ENCODE data around the gene MRPS18A. TPM values are rescaled to one million over a fixed set of nuclear protein-coding genes. Genes with fewer than 3 reads are reported as not detected.

The MRPS18A gene
- total and polyA plus RNA-seq, 9 of the 15 experiments (the other 6 are each of a cell fraction or from before 2014, with no cell fraction given) = 87.5 to 243 (median 125) TPM

DNA sequence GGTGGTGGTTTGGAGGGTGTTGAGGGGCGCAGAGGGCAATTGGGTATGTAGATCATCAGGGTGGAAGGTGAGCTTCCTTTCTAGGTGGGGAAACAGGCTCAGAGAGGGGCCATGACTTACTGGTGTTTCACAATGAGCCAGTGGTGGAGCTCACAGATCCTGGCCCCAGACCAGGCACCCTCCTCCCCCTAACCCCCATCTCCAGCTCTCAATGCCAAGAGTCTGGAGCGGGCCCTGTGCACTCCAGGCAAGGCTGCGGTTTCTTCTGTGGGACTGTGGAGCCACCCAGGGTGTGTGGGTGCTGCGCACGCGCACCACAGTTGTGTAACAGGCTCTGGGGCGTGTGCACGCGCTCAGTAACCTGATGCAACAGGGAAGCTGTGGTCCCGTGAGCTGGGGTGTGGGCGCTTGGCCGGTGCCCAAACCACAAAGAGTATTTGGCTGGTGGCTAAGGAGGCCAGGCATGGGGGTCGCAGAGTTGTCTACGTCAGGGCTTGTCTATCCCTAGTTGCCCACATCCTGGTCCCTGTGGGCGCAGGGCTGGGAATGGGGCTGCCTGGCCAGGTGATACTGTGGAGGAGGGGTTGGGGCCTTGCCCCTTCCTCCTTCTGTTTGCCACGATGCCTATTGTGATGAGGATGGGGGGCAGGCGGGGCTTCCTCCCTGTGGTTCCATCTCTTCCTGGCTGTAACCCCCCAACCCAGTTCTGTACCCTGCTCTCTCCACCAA is 37.5 kb upstream of the MRPS18A start (continued):
- TF ChIP-seq RBM39 (optimal IDR thresholded peaks at IDR 0.05; ENCODE audit: low read depth, low read length) (no peak), MBD2 (IDR thresholded peaks at IDR 0.05; ENCODE audit: borderline replicate concordance, low read depth) (peak; percentile 77; the same call in 1 of the 2 replicates), KLF13 (tag; IDR thresholded peaks at IDR 0.05; ENCODE audit: borderline replicate concordance, low read depth) (peak; percentile 48; the same call in 1 of the 2 replicates), SMAD4 (CRISPR knock-in tag; conservative IDR thresholded peaks at IDR 0.05) (peak; percentile 96), TCF3 (CRISPR knock-in tag; IDR thresholded peaks at IDR 0.05) (peak; percentile 69), MTA3 (IDR thresholded peaks at IDR 0.05; ENCODE audit: borderline replicate concordance) (peak; percentile 93; the same call in 1 of the 2 replicates), LEF1 (IDR thresholded peaks at IDR 0.05) (peak; percentile 98), POLR2B (IDR thresholded peaks at IDR 0.05; ENCODE audit: low read depth, partially characterized antibody) (peak; percentile 74), KLF6 (CRISPR knock-in tag; IDR thresholded peaks at IDR 0.05; ENCODE audit: borderline replicate concordance) (peak; percentile 93; the same call in 1 of the 2 replicates), MTA1 (IDR thresholded peaks at IDR 0.05; ENCODE audit: borderline replicate concordance) (peak; percentile 93), CAMTA2 (CRISPR knock-in tag; conservative IDR thresholded peaks at IDR 0.05) (no peak), SREBF1 (IDR thresholded peaks at IDR 0.05; ENCODE audit: borderline replicate concordance, low read depth, low read length) (no peak), RBFOX2 (IDR thresholded peaks at IDR 0.05; ENCODE audit: low read depth, low read length) (peak; percentile 94), HDAC8 (tag; IDR thresholded peaks at IDR 0.05) (peak; percentile 50; the same call in 1 of the 2 replicates), NFE2 (IDR thresholded peaks at IDR 0.05; ENCODE audit: low read depth) (0 out of 2 replicates have a peak, but pooled peaks have one; percentile 14), PHF20 (IDR thresholded peaks at IDR 0.05; ENCODE audit: partially characterized antibody) (peak; percentile 49), NCOR1 (IDR thresholded peaks at IDR 0.05) (peak; percentile 85; the same call in 1 of the 2 replicates), JUND (IDR thresholded peaks at IDR 0.05; ENCODE audit: borderline replicate concordance, low read depth, low read length) (peak; percentile 89), JUND (tag; IDR thresholded peaks at IDR 0.05; ENCODE audit: borderline replicate concordance, low read depth, low read length) (peak; percentile 87; the same call in 2 of the 3 replicates), GATAD2A (IDR thresholded peaks at IDR 0.05) (peak; percentile 74; the same call in 1 of the 2 replicates)
- TF ChIP-seq, protein P1, sequence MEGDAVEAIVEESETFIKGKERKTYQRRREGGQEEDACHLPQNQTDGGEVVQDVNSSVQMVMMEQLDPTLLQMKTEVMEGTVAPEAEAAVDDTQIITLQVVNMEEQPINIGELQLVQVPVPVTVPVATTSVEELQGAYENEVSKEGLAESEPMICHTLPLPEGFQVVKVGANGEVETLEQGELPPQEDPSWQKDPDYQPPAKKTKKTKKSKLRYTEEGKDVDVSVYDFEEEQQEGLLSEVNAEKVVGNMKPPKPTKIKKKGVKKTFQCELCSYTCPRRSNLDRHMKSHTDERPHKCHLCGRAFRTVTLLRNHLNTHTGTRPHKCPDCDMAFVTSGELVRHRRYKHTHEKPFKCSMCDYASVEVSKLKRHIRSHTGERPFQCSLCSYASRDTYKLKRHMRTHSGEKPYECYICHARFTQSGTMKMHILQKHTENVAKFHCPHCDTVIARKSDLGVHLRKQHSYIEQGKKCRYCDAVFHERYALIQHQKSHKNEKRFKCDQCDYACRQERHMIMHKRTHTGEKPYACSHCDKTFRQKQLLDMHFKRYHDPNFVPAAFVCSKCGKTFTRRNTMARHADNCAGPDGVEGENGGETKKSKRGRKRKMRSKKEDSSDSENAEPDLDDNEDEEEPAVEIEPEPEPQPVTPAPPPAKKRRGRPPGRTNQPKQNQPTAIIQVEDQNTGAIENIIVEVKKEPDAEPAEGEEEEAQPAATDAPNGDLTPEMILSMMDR (IDR thresholded peaks at IDR 0.05 in 2 of 3, conservative IDR thresholded peaks at IDR 0.05 in 1 of 3; ENCODE audit: insufficient read depth in 2 of 3, low read depth in 1 of 3, low read length in 3 of 3) = peak in 1 of 3 experiments; percentile 1; a peak in 1 of 6 replicates
- TF ChIP-seq, protein P2, sequence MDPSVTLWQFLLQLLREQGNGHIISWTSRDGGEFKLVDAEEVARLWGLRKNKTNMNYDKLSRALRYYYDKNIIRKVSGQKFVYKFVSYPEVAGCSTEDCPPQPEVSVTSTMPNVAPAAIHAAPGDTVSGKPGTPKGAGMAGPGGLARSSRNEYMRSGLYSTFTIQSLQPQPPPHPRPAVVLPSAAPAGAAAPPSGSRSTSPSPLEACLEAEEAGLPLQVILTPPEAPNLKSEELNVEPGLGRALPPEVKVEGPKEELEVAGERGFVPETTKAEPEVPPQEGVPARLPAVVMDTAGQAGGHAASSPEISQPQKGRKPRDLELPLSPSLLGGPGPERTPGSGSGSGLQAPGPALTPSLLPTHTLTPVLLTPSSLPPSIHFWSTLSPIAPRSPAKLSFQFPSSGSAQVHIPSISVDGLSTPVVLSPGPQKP (CRISPR knock-in tag; IDR thresholded peaks at IDR 0.05) = no peak
- TF ChIP-seq, protein P3, sequence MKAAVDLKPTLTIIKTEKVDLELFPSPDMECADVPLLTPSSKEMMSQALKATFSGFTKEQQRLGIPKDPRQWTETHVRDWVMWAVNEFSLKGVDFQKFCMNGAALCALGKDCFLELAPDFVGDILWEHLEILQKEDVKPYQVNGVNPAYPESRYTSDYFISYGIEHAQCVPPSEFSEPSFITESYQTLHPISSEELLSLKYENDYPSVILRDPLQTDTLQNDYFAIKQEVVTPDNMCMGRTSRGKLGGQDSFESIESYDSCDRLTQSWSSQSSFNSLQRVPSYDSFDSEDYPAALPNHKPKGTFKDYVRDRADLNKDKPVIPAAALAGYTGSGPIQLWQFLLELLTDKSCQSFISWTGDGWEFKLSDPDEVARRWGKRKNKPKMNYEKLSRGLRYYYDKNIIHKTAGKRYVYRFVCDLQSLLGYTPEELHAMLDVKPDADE (conservative IDR thresholded peaks at IDR 0.05; ENCODE audit: control insufficient read depth, low read depth, low read length) = peak; percentile 49; the same call in 1 of the 2 replicates
- TF ChIP-seq, protein P4, sequence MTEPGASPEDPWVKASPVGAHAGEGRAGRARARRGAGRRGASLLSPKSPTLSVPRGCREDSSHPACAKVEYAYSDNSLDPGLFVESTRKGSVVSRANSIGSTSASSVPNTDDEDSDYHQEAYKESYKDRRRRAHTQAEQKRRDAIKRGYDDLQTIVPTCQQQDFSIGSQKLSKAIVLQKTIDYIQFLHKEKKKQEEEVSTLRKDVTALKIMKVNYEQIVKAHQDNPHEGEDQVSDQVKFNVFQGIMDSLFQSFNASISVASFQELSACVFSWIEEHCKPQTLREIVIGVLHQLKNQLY (CRISPR knock-in tag; conservative IDR thresholded peaks at IDR 0.05) = no peak
